GM12872 (cell line): ENCODE results near the gene SOX15.
A peak's percentile ranks its signal among the peaks of the same experiment; 100 is the strongest.

ENCODE experiments used
- CTCF ChIP-seq: IDR thresholded peaks from 3 replicates; pipeline ENCODE4 v1.5.1; 2011; ENCODE audit warnings: low read depth, mild to moderate bottlenecking, low read length, moderate library complexity; ENCODE audit not compliant: insufficient read depth

SOX15 gene

DNA sequence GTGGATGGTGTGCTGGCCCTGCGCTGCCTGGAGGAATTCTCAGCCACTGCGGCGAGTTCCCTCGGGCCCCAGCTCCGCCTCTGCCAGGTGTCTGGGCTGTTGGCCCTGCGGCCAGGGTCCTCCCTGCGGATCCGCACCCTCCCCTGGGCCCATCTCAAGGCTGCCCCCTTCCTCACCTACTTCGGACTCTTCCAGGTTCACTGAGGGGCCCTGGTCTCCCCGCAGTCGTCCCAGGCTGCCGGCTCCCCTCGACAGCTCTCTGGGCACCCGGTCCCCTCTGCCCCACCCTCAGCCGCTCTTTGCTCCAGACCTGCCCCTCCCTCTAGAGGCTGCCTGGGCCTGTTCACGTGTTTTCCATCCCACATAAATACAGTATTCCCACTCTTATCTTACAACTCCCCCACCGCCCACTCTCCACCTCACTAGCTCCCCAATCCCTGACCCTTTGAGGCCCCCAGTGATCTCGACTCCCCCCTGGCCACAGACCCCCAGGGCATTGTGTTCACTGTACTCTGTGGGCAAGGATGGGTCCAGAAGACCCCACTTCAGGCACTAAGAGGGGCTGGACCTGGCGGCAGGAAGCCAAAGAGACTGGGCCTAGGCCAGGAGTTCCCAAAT, 32.6 kb downstream of the SOX15 start:
- TF ChIP-seq CTCF = no peak

DNA sequence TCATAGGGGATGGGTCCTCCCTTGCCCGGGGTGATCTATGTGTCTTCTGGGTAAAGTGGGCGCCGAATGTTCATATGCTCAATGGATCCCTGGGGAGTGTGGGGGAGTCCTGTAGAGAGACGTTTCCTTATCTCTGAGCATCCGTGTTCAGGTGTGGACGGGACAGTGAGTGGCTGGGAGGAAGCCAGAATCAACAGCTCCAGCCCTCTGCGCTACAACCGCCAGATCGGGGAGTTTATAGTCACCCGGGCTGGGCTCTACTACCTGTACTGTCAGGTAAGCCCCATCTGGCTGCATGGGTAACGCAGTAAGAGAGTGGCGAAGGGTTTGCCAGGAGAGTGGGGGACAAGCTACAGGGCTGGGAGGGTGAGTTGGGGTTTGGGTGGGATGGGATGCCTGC, 33.3 kb downstream of the SOX15 start:
- TF ChIP-seq CTCF = no peak

- TF ChIP-seq CTCF = 0 out of 3 replicates have a peak, but pooled peaks have one; percentile 21
Measured at GRCh38 chr17:7555320-7555948, 34.5 kb downstream of the SOX15 start.

GRCh38 chr17:7553356-7553755, 36.5 kb downstream of the SOX15 start:
- no peak for TF ChIP-seq CTCF

DNA sequence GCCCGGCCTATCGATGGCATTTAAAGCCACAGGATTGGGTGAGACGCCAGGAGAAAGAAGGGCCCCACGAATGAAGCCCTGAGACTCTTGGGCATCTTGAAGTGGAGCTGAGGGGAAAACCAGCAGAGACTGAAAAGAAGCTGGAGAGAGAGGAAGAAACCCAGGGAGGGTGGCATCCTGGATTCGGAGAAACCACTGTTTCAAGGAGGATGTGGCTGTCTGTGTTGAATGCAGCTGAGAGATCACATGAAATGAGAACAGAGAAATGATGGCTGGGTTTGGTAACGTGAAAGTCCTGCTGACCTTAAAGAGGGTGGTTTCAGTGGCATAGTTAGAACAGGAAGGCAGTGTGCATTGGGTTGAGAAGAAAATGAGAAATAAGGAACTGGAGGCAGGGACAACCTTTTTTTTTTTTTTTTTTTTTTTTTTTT, 37.3 kb downstream of the SOX15 start:
- TF ChIP-seq CTCF = no peak

- no peak for TF ChIP-seq CTCF
Measured at GRCh38 chr17:7551396-7551795, 38.5 kb downstream of the SOX15 start.

- TF ChIP-seq CTCF = no peak
Measured at GRCh38 chr17:7550344-7550743, 39.5 kb downstream of the SOX15 start.
